ENCODE results near the gene PGAP2. TPM values are rescaled to one million over a fixed set of nuclear protein-coding genes. Genes with fewer than 3 reads are reported as not detected.

The PGAP2 gene
- total RNA-seq, 2 donors from 2014 or later, result 38.5 to 52.2 TPM

- no peak overlapping the region for H3K9ac ChIP-seq (ENCODE audit: extremely low read depth, low read length, poor library complexity, severe bottlenecking)
- peak; percentile 82 for DNase-seq
These were observed 47.6 kb downstream of the PGAP2 start for GRCh38 chr11:3855808-3856491.

GRCh38 chr11:3856856-3857553 is 48.6 kb downstream of the PGAP2 start:
- Histone ChIP-seq H3K9me3 (ENCODE audit: control insufficient read depth, low read length) (no peaks in the 10 kb centered on the region), H3K27ac (ENCODE audit: low read depth, low read length) (no peak overlapping the region), H3K9ac (ENCODE audit: extremely low read depth, low read length, poor library complexity, severe bottlenecking) (no peak overlapping the region), H3K4me3 (ENCODE audit: low read length) (peak overlapping the region; percentile 81), H3K27me3 (ENCODE audit: control insufficient read depth, insufficient read depth, low read length, poor library complexity, severe bottlenecking) (no peaks in the 10 kb centered on the region), H3K4me1 (ENCODE audit: control insufficient read depth, insufficient read depth, low read length) (peaks cover 7% of the 10 kb centered on the region), H3K36me3 (ENCODE audit: control insufficient read depth, insufficient read depth, low read length) (no peaks in the 10 kb centered on the region)
- no peak for DNase-seq
- Mint-ChIP-seq H3K4me1 (peaks cover 28% of the 10 kb centered on the region), H3K4me3 (peak overlapping the region; percentile 79), H3K9me3 (no peaks in the 10 kb centered on the region), H3K36me3 (ENCODE audit: low read depth) (no peaks in the 10 kb centered on the region), H3K27me3 (ENCODE audit: insufficient read depth) (no peaks in the 10 kb centered on the region), H3K27ac (no peak overlapping the region)
- WGBS, 2 experiments (ENCODE audit: insufficient coverage in 1 of 2, insufficient read length in 1 of 2), result 79 to 90% methylated on average over 5 of the region's 5 CpGs
- TF ChIP-seq CTCF (conservative IDR thresholded peaks at IDR 0.05), result no peak

More at GRCh38 chr11:3855808-3856491, 47.6 kb downstream of the PGAP2 start:
- WGBS, 2 experiments (ENCODE audit: insufficient coverage in 1 of 2, insufficient read length in 1 of 2), result 14 to 16% methylated on average over 6 to 40 of the region's 40 CpGs
- H3K27me3 ChIP-seq (ENCODE audit: control insufficient read depth, insufficient read depth, low read length, poor library complexity, severe bottlenecking), result no peaks in the 10 kb centered on the region
- no peak for TF ChIP-seq CTCF (conservative IDR thresholded peaks at IDR 0.05)
- Mint-ChIP-seq H3K4me3 (peak overlapping the region; percentile 79), H3K9me3 (no peaks in the 10 kb centered on the region), H3K36me3 (ENCODE audit: low read depth) (no peaks in the 10 kb centered on the region), H3K27ac (peak overlapping the region; percentile 61), H3K27me3 (ENCODE audit: insufficient read depth) (no peaks in the 10 kb centered on the region), H3K4me1 (peaks cover 23% of the 10 kb centered on the region)
- no peak overlapping the region for H3K27ac ChIP-seq (ENCODE audit: low read depth, low read length)
- no peaks in the 10 kb centered on the region for H3K36me3 ChIP-seq (ENCODE audit: control insufficient read depth, insufficient read depth, low read length)
- peak overlapping the region; percentile 81 for H3K4me3 ChIP-seq (ENCODE audit: low read length)
- peaks cover 7% of the 10 kb centered on the region for H3K4me1 ChIP-seq (ENCODE audit: control insufficient read depth, insufficient read depth, low read length)
- no peaks in the 10 kb centered on the region for H3K9me3 ChIP-seq (ENCODE audit: control insufficient read depth, low read length)

GRCh38 chr11:3857628-3858027 is 49.3 kb downstream of the PGAP2 start:
- H3K4me3 Mint-ChIP-seq, result no peak overlapping the region
- H3K9ac ChIP-seq (ENCODE audit: extremely low read depth, low read length, poor library complexity, severe bottlenecking), result no peak overlapping the region
- H3K27ac Mint-ChIP-seq, result no peak overlapping the region

More at GRCh38 chr11:3857628-3858027, 49.3 kb downstream of the PGAP2 start:
- DNase-seq, result no peak
- Mint-ChIP-seq H3K4me1 (peaks cover 28% of the 10 kb centered on the region), H3K9me3 (no peaks in the 10 kb centered on the region), H3K36me3 (ENCODE audit: low read depth) (no peaks in the 10 kb centered on the region), H3K27me3 (ENCODE audit: insufficient read depth) (no peaks in the 10 kb centered on the region)
- Histone ChIP-seq H3K4me3 (ENCODE audit: low read length) (no peak overlapping the region), H3K9me3 (ENCODE audit: control insufficient read depth, low read length) (no peaks in the 10 kb centered on the region), H3K27me3 (ENCODE audit: control insufficient read depth, insufficient read depth, low read length, poor library complexity, severe bottlenecking) (no peaks in the 10 kb centered on the region), H3K4me1 (ENCODE audit: control insufficient read depth, insufficient read depth, low read length) (peaks cover 7% of the 10 kb centered on the region), H3K36me3 (ENCODE audit: control insufficient read depth, insufficient read depth, low read length) (no peaks in the 10 kb centered on the region), H3K27ac (ENCODE audit: low read depth, low read length) (no peak overlapping the region)
- no peak for TF ChIP-seq CTCF (conservative IDR thresholded peaks at IDR 0.05)

Data from endodermal cell (in vitro differentiated cells).